AG04450 (cell line): ENCODE measurements around the gene RCAN2. TPM values are rescaled to one million over a fixed set of nuclear protein-coding genes. Genes with fewer than 3 reads are reported as not detected.

Experiments used
- CTCF ChIA-PET: fragments of 300-600, 350-600 bp; formaldehyde crosslinking; extraction: SDS; loops from one replicate; lab custom pipeline; 2022; ENCODE audit warnings: antibody characterized with exemption, inconsistent platforms; lab: Charles Lee
- POLR2A ChIA-PET: fragments of 350-600 bp; formaldehyde crosslinking; extraction: SDS; loops from one replicate; lab custom pipeline; 2021; ENCODE audit warnings: antibody characterized with exemption, inconsistent platforms; lab: Yijun Ruan, JAX
- DNase-seq: peaks from one replicate; pipeline ENCODE4 v3.0.0-alpha.2; 2011; ENCODE audit warnings: low read depth, low spot score
- H3K27ac ChIP-seq: one replicate; pipeline ENCODE4 v1.5.1; 2012; ENCODE audit warnings: low read depth, low read length, control low read depth
- H3K27me3 ChIP-seq: one replicate; pipeline ENCODE4 v1.6.0; 2012; ENCODE audit warnings: low read length; ENCODE audit not compliant: control insufficient read depth, insufficient read depth
- H3K4me3 ChIP-seq: 2 replicates; pipeline ENCODE4 v1.5.1; 2011; ENCODE audit warnings: mild to moderate bottlenecking, low read depth, low read length, control low read depth
- H3K9me3 ChIP-seq: 2 replicates; pipeline ENCODE4 v1.5.1; 2012; ENCODE audit warnings: low read length; ENCODE audit not compliant: control insufficient read depth, insufficient read depth
- CTCF ChIP-seq: IDR thresholded peaks from 2 replicates; pipeline ENCODE4 v1.5.1; 2011; ENCODE audit warnings: low read depth, low read length, control low read depth, inconsistent platforms
- polyA plus RNA-seq: library from polyadenylated mRNA; depleted of rRNA; stranded (reverse); fragments of >200 nt; gene quantifications from 2 replicates; pipeline ENCODE4 v1.2.3, GENCODE V29; 2011

RCAN2 gene
- polyA plus RNA-seq, 1 experiment, result 0.11 TPM

GRCh38 chr6:46513533-46513932 lies 22.3 kb upstream of the RCAN2 start:
- Histone ChIP-seq H3K27me3 (no peaks in the 10 kb centered on the region), H3K27ac (no peak overlapping the region), H3K4me3 (no peak overlapping the region), H3K9me3 (no peaks in the 10 kb centered on the region)
- DNase-seq, result no peak
- TF ChIP-seq CTCF, result no peak
- POLR2A ChIA-PET, result no interaction called here
- CTCF ChIA-PET, result interaction anchor here (0.7 kb wide), 1 partner anchor 30 kb away, joined by 5 read pairs; no protein-coding TSS in a partner anchor

- no peak for TF ChIP-seq CTCF
- ChIA-PET CTCF (no interaction called here), POLR2A (no interaction called here)
- DNase-seq, result no peak
- Histone ChIP-seq H3K4me3 (no peak overlapping the region), H3K27me3 (no peaks in the 10 kb centered on the region), H3K9me3 (no peaks in the 10 kb centered on the region), H3K27ac (no peak overlapping the region)
Observed at GRCh38 chr6:46511320-46511719, 20.1 kb upstream of the RCAN2 start.

- no peak for DNase-seq
- H3K27me3 ChIP-seq, result no peaks in the 10 kb centered on the region
- H3K27ac ChIP-seq, result no peak overlapping the region
- CTCF ChIA-PET, result no interaction called here
- H3K9me3 ChIP-seq, result no peaks in the 10 kb centered on the region
- no peak overlapping the region for H3K4me3 ChIP-seq
- POLR2A ChIA-PET, result no interaction called here
- no peak for TF ChIP-seq CTCF
Observed at GRCh38 chr6:46510651-46511050, 19.4 kb upstream of the RCAN2 start.

- POLR2A ChIA-PET, result no interaction called here
Observed at GRCh38 chr6:46509981-46510510, 18.8 kb upstream of the RCAN2 start.

GRCh38 chr6:46509063-46509462 lies 17.8 kb upstream of the RCAN2 start:
- no peak for DNase-seq
- no peak for TF ChIP-seq CTCF
- Histone ChIP-seq H3K27ac (no peak overlapping the region), H3K27me3 (no peaks in the 10 kb centered on the region), H3K4me3 (no peak overlapping the region), H3K9me3 (no peaks in the 10 kb centered on the region)
- POLR2A ChIA-PET, result no interaction called here
- CTCF ChIA-PET, result no interaction called here

More at GRCh38 chr6:46509981-46510510, 18.8 kb upstream of the RCAN2 start:
- H3K9me3 ChIP-seq, result no peaks in the 10 kb centered on the region
- no peak overlapping the region for H3K4me3 ChIP-seq
- CTCF ChIA-PET, result no interaction called here
- H3K27ac ChIP-seq, result no peak overlapping the region
- no peak for TF ChIP-seq CTCF
- no peak for DNase-seq
- H3K27me3 ChIP-seq, result no peaks in the 10 kb centered on the region
